ENCODE measurements around the gene ZNF699. TPM values are rescaled to one million over a fixed set of nuclear protein-coding genes. Genes with fewer than 3 reads are reported as not detected.

The ZNF699 gene
- total and polyA plus RNA-seq, 2 of the 13 experiments (the other 11 are each of a cell fraction or from before 2014, with no cell fraction given) = 0.33 to 2.2 TPM

GRCh38 chr19:9323919-9324583 lies 14.4 kb upstream of the ZNF699 start, which contains the start of gene ZNF559 (continued):
- TF ChIP-seq SIN3B (IDR thresholded peaks at IDR 0.05; ENCODE audit: low read length) (no peak), CBX5 (CRISPR knock-in tag; IDR thresholded peaks at IDR 0.05; ENCODE audit: borderline replicate concordance) (no peak), DMAP1 (CRISPR knock-in tag; IDR thresholded peaks at IDR 0.05) (0 out of 2 replicates have a peak, but pooled peaks have one; percentile 19), KAT8 (CRISPR knock-in tag; IDR thresholded peaks at IDR 0.05) (0 out of 2 replicates have a peak, but pooled peaks have one; percentile 47), ESRRA (CRISPR knock-in tag; IDR thresholded peaks at IDR 0.05; ENCODE audit: low read depth) (no peak), NFYC (CRISPR knock-in tag; IDR thresholded peaks at IDR 0.05) (no peak), MED13 (CRISPR knock-in tag; IDR thresholded peaks at IDR 0.05) (no peak), ZNF761 (CRISPR knock-in tag; conservative IDR thresholded peaks at IDR 0.05) (no peak), NR2C2 (CRISPR knock-in tag; IDR thresholded peaks at IDR 0.05; ENCODE audit: borderline replicate concordance) (peak; percentile 28; the same call in 1 of the 2 replicates), GLMP (CRISPR knock-in tag; IDR thresholded peaks at IDR 0.05; ENCODE audit: borderline replicate concordance) (no peak), PTBP1 (IDR thresholded peaks at IDR 0.05; ENCODE audit: low read depth, low read length, poor library complexity, severe bottlenecking) (no peak), SAFB2 (CRISPR knock-in tag; IDR thresholded peaks at IDR 0.05; ENCODE audit: borderline replicate concordance, low read depth) (no peak)
- TF ChIP-seq, protein P1, sequence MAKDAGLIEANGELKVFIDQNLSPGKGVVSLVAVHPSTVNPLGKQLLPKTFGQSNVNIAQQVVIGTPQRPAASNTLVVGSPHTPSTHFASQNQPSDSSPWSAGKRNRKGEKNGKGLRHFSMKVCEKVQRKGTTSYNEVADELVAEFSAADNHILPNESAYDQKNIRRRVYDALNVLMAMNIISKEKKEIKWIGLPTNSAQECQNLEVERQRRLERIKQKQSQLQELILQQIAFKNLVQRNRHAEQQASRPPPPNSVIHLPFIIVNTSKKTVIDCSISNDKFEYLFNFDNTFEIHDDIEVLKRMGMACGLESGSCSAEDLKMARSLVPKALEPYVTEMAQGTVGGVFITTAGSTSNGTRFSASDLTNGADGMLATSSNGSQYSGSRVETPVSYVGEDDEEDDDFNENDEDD (CRISPR knock-in tag; IDR thresholded peaks at IDR 0.05; ENCODE audit: borderline replicate concordance) = no peak
- TF ChIP-seq, protein P2, sequence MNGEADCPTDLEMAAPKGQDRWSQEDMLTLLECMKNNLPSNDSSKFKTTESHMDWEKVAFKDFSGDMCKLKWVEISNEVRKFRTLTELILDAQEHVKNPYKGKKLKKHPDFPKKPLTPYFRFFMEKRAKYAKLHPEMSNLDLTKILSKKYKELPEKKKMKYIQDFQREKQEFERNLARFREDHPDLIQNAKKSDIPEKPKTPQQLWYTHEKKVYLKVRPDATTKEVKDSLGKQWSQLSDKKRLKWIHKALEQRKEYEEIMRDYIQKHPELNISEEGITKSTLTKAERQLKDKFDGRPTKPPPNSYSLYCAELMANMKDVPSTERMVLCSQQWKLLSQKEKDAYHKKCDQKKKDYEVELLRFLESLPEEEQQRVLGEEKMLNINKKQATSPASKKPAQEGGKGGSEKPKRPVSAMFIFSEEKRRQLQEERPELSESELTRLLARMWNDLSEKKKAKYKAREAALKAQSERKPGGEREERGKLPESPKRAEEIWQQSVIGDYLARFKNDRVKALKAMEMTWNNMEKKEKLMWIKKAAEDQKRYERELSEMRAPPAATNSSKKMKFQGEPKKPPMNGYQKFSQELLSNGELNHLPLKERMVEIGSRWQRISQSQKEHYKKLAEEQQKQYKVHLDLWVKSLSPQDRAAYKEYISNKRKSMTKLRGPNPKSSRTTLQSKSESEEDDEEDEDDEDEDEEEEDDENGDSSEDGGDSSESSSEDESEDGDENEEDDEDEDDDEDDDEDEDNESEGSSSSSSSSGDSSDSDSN (CRISPR knock-in tag; IDR thresholded peaks at IDR 0.05) = peak; percentile 28; the same call in 1 of the 2 replicates
- TF ChIP-seq, protein P3, sequence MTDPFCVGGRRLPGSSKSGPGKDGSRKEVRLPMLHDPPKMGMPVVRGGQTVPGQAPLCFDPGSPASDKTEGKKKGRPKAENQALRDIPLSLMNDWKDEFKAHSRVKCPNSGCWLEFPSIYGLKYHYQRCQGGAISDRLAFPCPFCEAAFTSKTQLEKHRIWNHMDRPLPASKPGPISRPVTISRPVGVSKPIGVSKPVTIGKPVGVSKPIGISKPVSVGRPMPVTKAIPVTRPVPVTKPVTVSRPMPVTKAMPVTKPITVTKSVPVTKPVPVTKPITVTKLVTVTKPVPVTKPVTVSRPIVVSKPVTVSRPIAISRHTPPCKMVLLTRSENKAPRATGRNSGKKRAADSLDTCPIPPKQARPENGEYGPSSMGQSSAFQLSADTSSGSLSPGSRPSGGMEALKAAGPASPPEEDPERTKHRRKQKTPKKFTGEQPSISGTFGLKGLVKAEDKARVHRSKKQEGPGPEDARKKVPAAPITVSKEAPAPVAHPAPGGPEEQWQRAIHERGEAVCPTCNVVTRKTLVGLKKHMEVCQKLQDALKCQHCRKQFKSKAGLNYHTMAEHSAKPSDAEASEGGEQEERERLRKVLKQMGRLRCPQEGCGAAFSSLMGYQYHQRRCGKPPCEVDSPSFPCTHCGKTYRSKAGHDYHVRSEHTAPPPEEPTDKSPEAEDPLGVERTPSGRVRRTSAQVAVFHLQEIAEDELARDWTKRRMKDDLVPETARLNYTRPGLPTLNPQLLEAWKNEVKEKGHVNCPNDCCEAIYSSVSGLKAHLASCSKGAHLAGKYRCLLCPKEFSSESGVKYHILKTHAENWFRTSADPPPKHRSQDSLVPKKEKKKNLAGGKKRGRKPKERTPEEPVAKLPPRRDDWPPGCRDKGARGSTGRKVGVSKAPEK (CRISPR knock-in tag; IDR thresholded peaks at IDR 0.05; ENCODE audit: borderline replicate concordance) = no peak
